GM23338 (cell line): ENCODE data around the gene HDDC3.

Experiments used
- CREB1 ChIP-seq: fragments of 250-450 bp; sonication (Bioruptor Pico); IDR thresholded peaks from 2 replicates; pipeline ENCODE4 v1.5.0; 2020; ENCODE audit warnings: low read depth, mild to moderate bottlenecking, moderate library complexity
- EZH2 ChIP-seq: fragments of 200-600 bp; sonication (generic); IDR thresholded peaks from one replicate; pipeline ENCODE4 v1.8.0; 2017; ENCODE audit warnings: antibody characterized with exemption, mild to moderate bottlenecking, low read depth; ENCODE audit not compliant: unreplicated experiment
- EZH2phosphoT487 ChIP-seq: fragments of 200-600 bp; sonication (generic); IDR thresholded peaks from one replicate; pipeline ENCODE4 v1.8.1; 2018; ENCODE audit warnings: antibody characterized with exemption; ENCODE audit not compliant: unreplicated experiment
- JUNB ChIP-seq: IDR thresholded peaks from one replicate; pipeline ENCODE4 v1.6.1; 2016; ENCODE audit warnings: antibody characterized with exemption; ENCODE audit not compliant: unreplicated experiment
- NANOG ChIP-seq: IDR thresholded peaks from 2 replicates; pipeline ENCODE4 v1.6.1; 2016; ENCODE audit warnings: antibody characterized with exemption, borderline replicate concordance
- POLR2AphosphoS5 ChIP-seq: IDR thresholded peaks from 2 replicates; pipeline ENCODE4 v1.6.1; 2016; ENCODE audit warnings: antibody characterized with exemption, low read depth
- STAT1 ChIP-seq: IDR thresholded peaks from one replicate; pipeline ENCODE4 v1.6.1; 2016; ENCODE audit warnings: antibody characterized with exemption; ENCODE audit not compliant: unreplicated experiment
- ZNF114 ChIP-seq: fragments of 250-450 bp; sonication (Bioruptor Pico); IDR thresholded peaks from 2 replicates; pipeline ENCODE4 v1.5.0; 2020; ENCODE audit warnings: mild to moderate bottlenecking, moderate library complexity
- ZNF331 ChIP-seq: fragments of 250-450 bp; sonication (Bioruptor Pico); IDR thresholded peaks from 2 replicates; pipeline ENCODE4 v1.5.0; 2020; ENCODE audit warnings: low read depth, mild to moderate bottlenecking, moderate library complexity
- TF ChIP-seq, protein P1 (sequence below), 2 experiments: fragments of 200-600 bp in 1 of 2; sonication (generic) in 1 of 2; conservative IDR thresholded peaks; 2 replicates each; pipeline versions ENCODE4 v1.5.1 to v1.6.1; 2016 to 2017; ENCODE audit warnings: antibody characterized with exemption in 2 of 2, low read depth in 2 of 2, mild to moderate bottlenecking in 2 of 2, moderate library complexity in 1 of 2
- TF ChIP-seq, protein P2 (sequence below): IDR thresholded peaks from one replicate; pipeline ENCODE4 v1.6.1; 2018; ENCODE audit warnings: antibody characterized with exemption; ENCODE audit not compliant: unreplicated experiment
- TF ChIP-seq, protein P3 (sequence below): IDR thresholded peaks from 2 replicates; pipeline ENCODE4 v1.6.1; 2016; ENCODE audit warnings: antibody characterized with exemption
- TF ChIP-seq, protein P4 (sequence below): fragments of 250-450 bp; sonication (Bioruptor Pico); IDR thresholded peaks from 2 replicates; pipeline ENCODE4 v1.5.0; 2020; ENCODE audit warnings: mild to moderate bottlenecking, moderate library complexity

DNA sequence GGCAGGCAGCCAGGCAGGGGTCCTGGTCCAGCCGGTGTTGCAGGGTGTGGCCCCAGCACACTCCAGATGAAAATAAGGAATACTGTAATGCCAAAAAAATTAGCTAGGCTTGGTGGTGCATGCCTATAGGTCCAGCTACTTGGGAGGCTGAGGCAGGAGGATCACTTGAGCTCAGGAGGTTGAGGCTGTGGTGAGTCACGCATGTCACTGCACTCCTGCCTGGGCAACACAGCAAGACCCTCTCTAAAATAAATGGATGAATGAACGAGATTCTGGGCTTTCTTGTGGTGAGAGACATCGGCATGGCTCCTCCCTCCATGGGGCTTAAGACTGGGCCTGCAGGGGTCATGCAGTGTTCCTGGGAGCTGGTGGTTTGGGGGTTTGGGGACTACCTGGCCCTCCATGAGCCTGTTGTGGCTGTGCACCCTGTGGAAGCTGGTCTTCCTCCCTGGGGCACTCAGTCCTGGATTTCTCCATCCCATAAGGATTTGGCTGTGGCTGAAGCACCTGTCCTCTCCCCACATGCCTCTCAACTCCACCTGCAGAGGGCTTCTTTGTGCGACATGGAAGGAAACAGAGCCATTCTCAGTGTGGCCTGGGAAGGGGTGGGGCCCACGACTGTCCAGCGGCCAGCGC is 14.7 kb upstream of the HDDC3 start:
- TF ChIP-seq, protein P1, sequence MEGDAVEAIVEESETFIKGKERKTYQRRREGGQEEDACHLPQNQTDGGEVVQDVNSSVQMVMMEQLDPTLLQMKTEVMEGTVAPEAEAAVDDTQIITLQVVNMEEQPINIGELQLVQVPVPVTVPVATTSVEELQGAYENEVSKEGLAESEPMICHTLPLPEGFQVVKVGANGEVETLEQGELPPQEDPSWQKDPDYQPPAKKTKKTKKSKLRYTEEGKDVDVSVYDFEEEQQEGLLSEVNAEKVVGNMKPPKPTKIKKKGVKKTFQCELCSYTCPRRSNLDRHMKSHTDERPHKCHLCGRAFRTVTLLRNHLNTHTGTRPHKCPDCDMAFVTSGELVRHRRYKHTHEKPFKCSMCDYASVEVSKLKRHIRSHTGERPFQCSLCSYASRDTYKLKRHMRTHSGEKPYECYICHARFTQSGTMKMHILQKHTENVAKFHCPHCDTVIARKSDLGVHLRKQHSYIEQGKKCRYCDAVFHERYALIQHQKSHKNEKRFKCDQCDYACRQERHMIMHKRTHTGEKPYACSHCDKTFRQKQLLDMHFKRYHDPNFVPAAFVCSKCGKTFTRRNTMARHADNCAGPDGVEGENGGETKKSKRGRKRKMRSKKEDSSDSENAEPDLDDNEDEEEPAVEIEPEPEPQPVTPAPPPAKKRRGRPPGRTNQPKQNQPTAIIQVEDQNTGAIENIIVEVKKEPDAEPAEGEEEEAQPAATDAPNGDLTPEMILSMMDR (conservative IDR thresholded peaks at IDR 0.05; ENCODE audit: low read depth in 2 of 2), result no peak
- TF ChIP-seq POLR2AphosphoS5 (no peak), EZH2 (no peak), STAT1 (no peak), NANOG (no peak), EZH2phosphoT487 (no peak), ZNF331 (CRISPR knock-in tag) (no peak), CREB1 (no peak), JUNB (no peak), ZNF114 (CRISPR knock-in tag) (no peak)
- TF ChIP-seq, protein P2, sequence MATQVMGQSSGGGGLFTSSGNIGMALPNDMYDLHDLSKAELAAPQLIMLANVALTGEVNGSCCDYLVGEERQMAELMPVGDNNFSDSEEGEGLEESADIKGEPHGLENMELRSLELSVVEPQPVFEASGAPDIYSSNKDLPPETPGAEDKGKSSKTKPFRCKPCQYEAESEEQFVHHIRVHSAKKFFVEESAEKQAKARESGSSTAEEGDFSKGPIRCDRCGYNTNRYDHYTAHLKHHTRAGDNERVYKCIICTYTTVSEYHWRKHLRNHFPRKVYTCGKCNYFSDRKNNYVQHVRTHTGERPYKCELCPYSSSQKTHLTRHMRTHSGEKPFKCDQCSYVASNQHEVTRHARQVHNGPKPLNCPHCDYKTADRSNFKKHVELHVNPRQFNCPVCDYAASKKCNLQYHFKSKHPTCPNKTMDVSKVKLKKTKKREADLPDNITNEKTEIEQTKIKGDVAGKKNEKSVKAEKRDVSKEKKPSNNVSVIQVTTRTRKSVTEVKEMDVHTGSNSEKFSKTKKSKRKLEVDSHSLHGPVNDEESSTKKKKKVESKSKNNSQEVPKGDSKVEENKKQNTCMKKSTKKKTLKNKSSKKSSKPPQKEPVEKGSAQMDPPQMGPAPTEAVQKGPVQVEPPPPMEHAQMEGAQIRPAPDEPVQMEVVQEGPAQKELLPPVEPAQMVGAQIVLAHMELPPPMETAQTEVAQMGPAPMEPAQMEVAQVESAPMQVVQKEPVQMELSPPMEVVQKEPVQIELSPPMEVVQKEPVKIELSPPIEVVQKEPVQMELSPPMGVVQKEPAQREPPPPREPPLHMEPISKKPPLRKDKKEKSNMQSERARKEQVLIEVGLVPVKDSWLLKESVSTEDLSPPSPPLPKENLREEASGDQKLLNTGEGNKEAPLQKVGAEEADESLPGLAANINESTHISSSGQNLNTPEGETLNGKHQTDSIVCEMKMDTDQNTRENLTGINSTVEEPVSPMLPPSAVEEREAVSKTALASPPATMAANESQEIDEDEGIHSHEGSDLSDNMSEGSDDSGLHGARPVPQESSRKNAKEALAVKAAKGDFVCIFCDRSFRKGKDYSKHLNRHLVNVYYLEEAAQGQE, result no peak
- TF ChIP-seq, protein P3, sequence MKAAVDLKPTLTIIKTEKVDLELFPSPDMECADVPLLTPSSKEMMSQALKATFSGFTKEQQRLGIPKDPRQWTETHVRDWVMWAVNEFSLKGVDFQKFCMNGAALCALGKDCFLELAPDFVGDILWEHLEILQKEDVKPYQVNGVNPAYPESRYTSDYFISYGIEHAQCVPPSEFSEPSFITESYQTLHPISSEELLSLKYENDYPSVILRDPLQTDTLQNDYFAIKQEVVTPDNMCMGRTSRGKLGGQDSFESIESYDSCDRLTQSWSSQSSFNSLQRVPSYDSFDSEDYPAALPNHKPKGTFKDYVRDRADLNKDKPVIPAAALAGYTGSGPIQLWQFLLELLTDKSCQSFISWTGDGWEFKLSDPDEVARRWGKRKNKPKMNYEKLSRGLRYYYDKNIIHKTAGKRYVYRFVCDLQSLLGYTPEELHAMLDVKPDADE, result no peak
- TF ChIP-seq, protein P4, sequence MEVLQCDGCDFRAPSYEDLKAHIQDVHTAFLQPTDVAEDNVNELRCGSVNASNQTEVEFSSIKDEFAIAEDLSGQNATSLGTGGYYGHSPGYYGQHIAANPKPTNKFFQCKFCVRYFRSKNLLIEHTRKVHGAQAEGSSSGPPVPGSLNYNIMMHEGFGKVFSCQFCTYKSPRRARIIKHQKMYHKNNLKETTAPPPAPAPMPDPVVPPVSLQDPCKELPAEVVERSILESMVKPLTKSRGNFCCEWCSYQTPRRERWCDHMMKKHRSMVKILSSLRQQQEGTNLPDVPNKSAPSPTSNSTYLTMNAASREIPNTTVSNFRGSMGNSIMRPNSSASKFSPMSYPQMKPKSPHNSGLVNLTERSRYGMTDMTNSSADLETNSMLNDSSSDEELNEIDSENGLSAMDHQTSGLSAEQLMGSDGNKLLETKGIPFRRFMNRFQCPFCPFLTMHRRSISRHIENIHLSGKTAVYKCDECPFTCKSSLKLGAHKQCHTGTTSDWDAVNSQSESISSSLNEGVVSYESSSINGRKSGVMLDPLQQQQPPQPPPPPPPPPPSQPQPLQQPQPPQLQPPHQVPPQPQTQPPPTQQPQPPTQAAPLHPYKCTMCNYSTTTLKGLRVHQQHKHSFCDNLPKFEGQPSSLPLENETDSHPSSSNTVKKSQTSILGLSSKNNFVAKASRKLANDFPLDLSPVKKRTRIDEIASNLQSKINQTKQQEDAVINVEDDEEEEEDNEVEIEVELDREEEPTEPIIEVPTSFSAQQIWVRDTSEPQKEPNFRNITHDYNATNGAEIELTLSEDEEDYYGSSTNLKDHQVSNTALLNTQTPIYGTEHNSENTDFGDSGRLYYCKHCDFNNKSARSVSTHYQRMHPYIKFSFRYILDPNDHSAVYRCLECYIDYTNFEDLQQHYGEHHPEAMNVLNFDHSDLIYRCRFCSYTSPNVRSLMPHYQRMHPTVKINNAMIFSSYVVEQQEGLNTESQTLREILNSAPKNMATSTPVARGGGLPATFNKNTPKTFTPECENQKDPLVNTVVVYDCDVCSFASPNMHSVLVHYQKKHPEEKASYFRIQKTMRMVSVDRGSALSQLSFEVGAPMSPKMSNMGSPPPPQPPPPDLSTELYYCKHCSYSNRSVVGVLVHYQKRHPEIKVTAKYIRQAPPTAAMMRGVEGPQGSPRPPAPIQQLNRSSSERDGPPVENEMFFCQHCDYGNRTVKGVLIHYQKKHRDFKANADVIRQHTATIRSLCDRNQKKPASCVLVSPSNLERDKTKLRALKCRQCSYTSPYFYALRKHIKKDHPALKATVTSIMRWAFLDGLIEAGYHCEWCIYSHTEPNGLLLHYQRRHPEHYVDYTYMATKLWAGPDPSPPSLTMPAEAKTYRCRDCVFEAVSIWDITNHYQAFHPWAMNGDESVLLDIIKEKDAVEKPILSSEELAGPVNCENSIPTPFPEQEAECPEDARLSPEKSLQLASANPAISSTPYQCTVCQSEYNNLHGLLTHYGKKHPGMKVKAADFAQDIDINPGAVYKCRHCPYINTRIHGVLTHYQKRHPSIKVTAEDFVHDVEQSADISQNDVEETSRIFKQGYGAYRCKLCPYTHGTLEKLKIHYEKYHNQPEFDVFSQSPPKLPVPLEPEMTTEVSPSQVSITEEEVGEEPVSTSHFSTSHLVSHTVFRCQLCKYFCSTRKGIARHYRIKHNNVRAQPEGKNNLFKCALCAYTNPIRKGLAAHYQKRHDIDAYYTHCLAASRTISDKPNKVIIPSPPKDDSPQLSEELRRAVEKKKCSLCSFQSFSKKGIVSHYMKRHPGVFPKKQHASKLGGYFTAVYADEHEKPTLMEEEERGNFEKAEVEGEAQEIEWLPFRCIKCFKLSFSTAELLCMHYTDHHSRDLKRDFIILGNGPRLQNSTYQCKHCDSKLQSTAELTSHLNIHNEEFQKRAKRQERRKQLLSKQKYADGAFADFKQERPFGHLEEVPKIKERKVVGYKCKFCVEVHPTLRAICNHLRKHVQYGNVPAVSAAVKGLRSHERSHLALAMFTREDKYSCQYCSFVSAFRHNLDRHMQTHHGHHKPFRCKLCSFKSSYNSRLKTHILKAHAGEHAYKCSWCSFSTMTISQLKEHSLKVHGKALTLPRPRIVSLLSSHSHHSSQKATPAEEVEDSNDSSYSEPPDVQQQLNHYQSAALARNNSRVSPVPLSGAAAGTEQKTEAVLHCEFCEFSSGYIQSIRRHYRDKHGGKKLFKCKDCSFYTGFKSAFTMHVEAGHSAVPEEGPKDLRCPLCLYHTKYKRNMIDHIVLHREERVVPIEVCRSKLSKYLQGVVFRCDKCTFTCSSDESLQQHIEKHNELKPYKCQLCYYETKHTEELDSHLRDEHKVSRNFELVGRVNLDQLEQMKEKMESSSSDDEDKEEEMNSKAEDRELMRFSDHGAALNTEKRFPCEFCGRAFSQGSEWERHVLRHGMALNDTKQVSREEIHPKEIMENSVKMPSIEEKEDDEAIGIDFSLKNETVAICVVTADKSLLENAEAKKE (CRISPR knock-in tag), result no peak
